Left lobe of liver (tissue), 2 donors: ENCODE results near the gene FAM131A. TPM values are rescaled to one million over a fixed set of nuclear protein-coding genes. Genes with fewer than 3 reads are reported as not detected.

Experiments used
- ATAC-seq: fragments of 200-7000 bp; cut with Tn5 transposase; one replicate; pipeline ENCODE4 v1.9.1; 2020; ENCODE audit warnings: mild to moderate bottlenecking, moderate library complexity
- DNase-seq: peaks from one replicate; pipeline ENCODE4 v3.0.0-alpha.2; 2020; ENCODE audit warnings: low spot score
- total RNA-seq: library from RNA; stranded (reverse); gene quantifications from one replicate; pipeline ENCODE4 v1.2.1, GENCODE V29; 2021
- donor health status: DM: no; HTN: no; CAD: no; lungs with moderate emphysema.
- donor health status: DM: no; HTN: yes; CAD: no.

FAM131A gene
- total RNA-seq, 1 donor from 2014 or later: 2.5 TPM

- DNase-seq (no peak), ATAC-seq (peak; percentile 57)
These were observed 16.8 kb downstream of the FAM131A start for GRCh38 chr3:184354121-184354728.

GRCh38 chr3:184354754-184355153 lies 17.4 kb downstream of the FAM131A start:
- no peak for DNase-seq
- ATAC-seq: no peak

- ATAC-seq: no peak
These were observed 18.1 kb downstream of the FAM131A start for GRCh38 chr3:184355261-184356040.

GRCh38 chr3:184357248-184358123 lies 20.1 kb downstream of the FAM131A start:
- DNase-seq (no peak), ATAC-seq (no peak)

More at GRCh38 chr3:184355261-184356040, 18.1 kb downstream of the FAM131A start:
- no peak for DNase-seq

- DNase-seq: no peak
- no peak for ATAC-seq
These were observed 20.8 kb downstream of the FAM131A start for GRCh38 chr3:184358124-184358767.

- DNase-seq: no peak
- ATAC-seq: no peak
These were observed 21.5 kb downstream of the FAM131A start for GRCh38 chr3:184358921-184359350.

- ATAC-seq (no peak), DNase-seq (no peak)
These were observed 22.2 kb downstream of the FAM131A start for GRCh38 chr3:184359610-184360009.

GRCh38 chr3:184360070-184360928 lies 22.9 kb downstream of the FAM131A start:
- ATAC-seq (no peak), DNase-seq (no peak)

- no peak for ATAC-seq
- DNase-seq: peak; percentile 44
These were observed 23.6 kb downstream of the FAM131A start for GRCh38 chr3:184360929-184361531.

GRCh38 chr3:184361532-184361931 lies 24.1 kb downstream of the FAM131A start, which contains the start of the genes CLCN2 and POLR2H:
Gene CLCN2 (minus strand): TSS chr3:184361605. CDS start chr3:184361479, 126 bp downstream.
Gene POLR2H (plus strand): TSS chr3:184361710. CDS start chr3:184363493, 1,783 bp downstream.
- DNase-seq (peak; percentile 65), ATAC-seq (peak; percentile 66)

GRCh38 chr3:184361932-184362667 lies 24.7 kb downstream of the FAM131A start:
- ATAC-seq (peak; percentile 47), DNase-seq (peak; percentile 79)

GRCh38 chr3:184362668-184363546 lies 25.5 kb downstream of the FAM131A start:
- ATAC-seq: peak; percentile 74
- peak; percentile 97 for DNase-seq

GRCh38 chr3:184366619-184367289 lies 29.4 kb downstream of the FAM131A start:
- ATAC-seq (no peak), DNase-seq (no peak)

GRCh38 chr3:184368116-184368515 lies 30.7 kb downstream of the FAM131A start:
- no peak for ATAC-seq
- no peak for DNase-seq

GRCh38 chr3:184368586-184369183 lies 31.3 kb downstream of the FAM131A start:
- DNase-seq: peak; percentile 79
- peak; percentile 85 for ATAC-seq

GRCh38 chr3:184371570-184372018 lies 34.2 kb downstream of the FAM131A start:
- ATAC-seq (peak; percentile 94), DNase-seq (peak; percentile 85)
